Hematopoietic multipotent progenitor cell treated with erythropoietin and hydrocortisone succinate and interleukin-3 and kit ligand, for 4 days (in vitro differentiated cells): ENCODE data around the gene TPK1.
"Not testable (repeated sequence)": the region's sequence is repeated elsewhere in the genome, so short reads cannot be mapped to it uniquely, and the experiment has no call there.

Experiments used
- DNase-seq: peaks from one replicate; pipeline ENCODE4 v3.0.0-alpha.2; 2015

TPK1 gene

DNA sequence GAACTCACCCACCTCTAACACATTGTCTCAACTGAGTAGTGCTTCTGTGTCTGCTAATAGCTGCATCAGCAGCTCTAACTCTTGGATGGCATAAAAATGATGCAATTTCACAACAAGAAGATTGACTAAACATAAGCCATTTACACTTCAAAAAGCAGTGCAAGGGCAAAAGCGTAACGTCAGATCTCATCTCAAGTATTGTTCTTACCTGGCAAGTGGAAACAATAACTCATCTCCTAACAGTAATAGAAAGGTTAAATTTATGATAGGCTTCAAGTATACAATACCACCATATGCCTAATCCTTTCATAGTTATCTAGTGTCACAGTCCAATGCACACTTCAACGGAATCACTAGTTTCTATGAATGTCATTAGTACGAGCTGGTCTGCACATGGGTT, 14.8 kb downstream of the TPK1 start:
- DNase-seq, result no peak

DNA sequence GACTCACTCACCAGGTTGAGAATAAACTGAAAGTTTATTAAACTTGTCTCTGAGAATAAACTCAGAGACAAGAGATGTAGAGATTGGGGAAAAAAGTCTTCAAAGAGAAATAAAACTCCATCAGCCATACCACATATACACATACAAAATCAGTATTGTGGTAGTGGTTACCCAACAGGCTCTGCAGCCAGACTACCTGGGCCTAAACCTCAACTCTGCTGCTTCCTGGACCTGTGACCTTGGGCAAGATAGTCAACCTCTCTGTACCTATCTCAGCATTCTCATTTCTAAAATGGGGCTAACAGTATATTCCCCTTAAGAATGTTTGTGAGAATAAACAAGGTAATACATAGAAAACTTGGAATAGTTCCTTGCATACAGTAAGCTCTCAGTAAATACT, 15.3 kb downstream of the TPK1 start:
- no peak for DNase-seq

DNA sequence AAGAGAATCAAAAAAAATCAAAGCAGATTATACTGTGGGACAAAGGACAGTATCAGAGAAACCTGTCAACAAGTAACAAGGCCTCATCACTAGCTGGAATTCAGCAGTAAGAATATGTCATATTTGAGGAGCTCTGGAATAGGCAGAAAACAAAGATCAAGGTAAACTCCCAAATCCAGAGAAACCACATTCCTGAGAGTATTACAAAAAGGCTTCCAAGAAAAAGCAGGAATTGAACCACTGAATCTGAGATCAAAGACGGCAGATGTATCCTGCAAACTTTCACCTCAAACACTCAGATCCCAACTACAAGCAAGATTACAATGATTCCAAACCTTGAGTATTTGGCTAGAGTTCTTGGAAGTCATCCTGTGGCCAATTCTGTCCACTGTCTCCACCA, 16.3 kb downstream of the TPK1 start:
- DNase-seq, result no peak

DNA sequence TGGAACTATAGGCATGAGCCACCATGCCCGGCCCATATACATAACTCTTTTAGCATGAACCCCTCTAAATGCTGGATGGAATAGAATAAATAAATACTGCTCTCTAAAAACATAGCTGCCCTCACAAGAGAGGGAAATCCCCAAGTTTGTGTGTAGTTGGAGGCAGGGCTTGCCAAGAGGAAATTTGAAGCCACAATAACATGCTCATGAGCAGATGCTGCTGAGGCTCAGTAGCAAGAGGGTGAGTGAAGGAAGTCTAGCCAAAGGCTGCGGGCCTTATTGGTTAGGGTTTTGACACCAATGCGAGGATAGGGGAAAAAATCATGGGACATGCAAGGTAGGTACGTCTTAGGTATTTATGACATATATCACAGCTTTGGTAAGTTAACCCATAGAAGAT, 17.3 kb downstream of the TPK1 start:
- peak; percentile 32 for DNase-seq

DNA sequence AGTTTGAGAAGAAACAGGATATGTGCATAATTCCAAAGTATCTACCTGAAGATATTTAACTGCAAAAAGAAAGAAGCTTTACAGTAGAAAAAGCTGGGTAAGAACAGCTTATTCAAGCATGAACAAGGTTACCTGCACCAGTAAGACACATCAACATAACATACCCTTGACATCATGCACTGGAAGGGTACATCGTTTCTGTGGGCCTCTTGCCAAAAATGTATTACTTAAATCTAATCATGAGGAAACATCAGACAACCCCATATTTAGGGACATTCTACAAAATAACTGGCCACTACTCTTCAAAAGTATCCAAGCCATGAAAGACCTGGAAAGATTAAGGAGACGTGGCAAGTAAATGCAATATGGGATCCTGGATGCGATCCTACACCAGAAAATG, 18.9 kb downstream of the TPK1 start:
- DNase-seq, result no peak

DNA sequence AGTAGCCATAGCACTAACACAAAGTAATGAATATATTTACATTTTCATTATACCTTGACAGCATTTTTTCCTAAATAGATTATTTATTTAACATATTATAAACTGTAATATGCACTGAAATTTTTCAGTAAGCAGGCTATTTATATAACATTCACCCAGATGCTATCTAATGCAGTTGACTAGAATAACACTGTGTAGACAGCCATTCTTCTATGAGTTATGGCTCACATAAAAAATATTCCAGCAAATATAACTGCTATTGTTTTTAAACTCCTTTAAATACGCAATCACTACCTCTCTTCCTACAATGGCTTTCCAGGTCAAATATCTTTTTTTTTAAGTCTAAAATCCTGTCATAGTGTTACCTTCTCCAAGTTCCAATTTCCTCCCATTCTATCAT, 21.6 kb downstream of the TPK1 start:
- DNase-seq, result no peak

DNA sequence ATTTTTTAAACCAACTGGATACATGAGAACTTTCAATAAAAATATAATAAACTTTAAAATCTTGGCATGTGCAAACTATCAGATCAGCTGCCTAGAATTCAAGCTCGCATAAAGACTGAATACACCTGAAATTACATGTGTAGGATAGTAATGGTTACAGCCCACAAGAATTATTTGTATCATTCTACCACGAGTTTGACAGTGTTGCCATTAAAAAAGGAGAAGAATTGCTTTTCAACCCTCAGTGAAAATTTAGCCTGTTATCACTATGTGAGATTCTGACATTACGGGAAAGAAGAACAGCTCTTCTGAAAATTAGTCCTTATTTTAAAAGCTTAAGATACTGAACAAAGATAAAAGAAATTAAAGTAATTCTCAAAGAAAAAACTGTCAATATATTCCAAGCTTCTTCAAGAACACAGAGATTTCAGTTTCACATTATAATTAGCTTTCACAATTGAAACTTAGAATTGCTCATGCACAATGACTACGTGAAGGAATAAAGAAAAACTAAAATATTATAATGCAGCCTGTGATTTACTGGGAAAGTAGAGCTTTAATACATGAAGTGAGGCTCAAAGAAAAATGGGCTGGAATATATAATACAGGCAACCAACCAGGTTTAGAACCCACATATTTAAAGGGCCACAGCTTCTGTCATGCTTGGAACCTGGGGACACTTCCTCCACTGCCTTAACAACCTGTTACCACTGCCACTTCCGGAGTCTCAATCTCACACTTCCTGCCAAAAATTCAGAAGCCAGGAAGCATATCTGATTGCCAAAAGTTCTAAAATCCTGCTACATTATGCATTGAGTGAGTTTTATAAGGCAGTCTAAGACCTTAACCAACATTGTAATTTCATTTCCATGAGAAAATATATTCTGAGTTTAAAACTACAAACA, 23.2 kb downstream of the TPK1 start:
- DNase-seq, result peak; percentile 51

DNA sequence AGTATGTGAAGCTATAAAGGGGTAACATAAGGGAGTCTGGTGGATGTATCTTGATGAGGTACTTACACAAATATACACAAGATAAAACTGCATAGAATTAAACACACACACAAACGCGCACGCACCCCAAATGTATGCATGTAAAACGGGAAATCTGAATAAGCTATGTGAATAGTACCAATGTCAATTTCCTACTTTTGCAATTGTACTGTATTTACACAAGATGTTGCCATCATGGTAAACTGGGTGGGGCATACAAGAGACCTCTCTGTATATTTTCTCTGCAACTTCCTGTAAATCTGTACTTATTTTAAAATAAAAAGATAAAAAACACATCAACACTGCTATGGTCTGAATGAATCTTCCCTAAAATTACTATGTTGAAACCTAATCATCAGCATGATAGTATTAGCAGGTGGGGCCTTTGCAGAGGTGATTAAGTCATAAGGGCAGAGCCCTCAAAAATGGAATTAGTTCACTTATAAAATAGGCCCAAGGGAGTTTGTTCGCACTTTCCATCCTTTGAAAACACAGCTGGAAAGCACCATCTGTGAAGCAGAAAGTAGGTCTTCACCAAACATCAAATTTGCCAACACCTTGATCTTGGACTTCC, 30.1 kb downstream of the TPK1 start:
- DNase-seq, result no peak

DNA sequence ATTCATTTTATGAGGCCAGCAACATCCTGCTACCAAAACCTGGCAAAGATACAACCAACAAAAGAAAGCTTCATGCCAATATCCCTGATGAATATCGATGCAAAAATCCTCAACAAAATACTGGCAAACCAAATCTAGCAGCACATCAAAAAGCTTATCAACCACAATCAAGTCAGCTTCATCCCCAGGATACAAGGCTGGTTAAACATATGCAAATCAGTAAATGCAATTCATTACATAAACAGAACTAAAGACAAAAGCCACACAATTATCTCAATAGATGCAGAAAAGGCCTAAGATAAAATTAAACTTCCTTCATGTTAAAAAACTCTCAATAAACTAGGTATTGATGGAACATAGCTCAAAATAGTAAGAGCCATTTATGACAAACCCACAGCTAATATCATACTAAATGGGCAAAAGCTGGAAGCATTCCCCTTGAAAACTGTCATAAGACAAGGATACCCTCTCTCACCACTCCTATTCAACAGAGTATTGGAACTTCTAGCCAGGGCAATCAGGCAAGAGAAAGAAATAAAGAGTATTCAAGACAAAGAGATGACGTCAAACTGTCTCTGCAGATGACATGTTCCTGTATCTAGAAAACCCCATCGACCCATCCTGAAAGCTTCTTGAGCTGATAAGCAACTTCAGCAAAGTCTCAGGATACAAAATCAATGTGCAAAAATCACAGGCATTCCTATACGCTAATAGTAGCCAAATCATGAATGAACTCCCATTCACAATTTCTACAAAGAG, 35.0 kb downstream of the TPK1 start:
- DNase-seq, result not testable (repeated sequence)

DNA sequence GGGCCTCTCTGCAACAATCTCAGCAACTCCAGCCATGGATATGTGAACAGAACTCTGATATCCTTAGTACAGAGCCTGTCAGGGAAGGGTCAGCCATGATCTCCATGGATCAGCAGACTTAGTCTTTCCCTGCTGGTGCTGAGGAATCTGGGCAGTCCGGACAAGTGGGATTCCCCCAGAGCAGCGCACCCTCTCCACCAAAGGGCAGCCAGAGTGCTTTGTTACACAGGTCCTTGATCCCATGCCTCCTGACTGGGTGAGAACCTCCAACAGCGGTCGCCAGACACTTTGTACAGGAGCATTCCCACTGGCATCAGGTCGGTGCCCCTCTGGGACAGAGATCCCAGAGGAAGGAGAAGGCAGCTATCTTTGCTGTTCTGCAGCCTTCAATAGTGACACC, 38.9 kb downstream of the TPK1 start:
- DNase-seq, result no peak

DNA sequence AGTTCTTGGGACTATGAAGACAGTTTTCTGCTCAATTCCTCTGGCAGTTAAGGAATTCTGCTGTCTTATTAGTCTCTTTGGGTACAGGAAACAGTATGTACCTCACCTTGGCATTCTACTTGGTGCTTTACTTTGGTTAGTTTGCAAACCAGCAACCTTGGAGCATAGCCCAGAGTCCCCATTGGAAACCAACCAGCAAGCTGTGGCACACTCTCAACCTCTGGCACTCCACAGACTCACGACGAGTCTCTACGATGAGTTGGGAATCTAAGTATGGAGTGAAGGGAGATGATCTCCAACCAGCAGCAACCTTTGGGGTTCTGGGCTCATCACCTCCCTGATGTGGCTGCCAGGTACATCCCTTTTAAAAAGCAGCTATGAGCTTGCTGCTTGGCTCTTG, 43.8 kb downstream of the TPK1 start:
- no peak for DNase-seq

DNA sequence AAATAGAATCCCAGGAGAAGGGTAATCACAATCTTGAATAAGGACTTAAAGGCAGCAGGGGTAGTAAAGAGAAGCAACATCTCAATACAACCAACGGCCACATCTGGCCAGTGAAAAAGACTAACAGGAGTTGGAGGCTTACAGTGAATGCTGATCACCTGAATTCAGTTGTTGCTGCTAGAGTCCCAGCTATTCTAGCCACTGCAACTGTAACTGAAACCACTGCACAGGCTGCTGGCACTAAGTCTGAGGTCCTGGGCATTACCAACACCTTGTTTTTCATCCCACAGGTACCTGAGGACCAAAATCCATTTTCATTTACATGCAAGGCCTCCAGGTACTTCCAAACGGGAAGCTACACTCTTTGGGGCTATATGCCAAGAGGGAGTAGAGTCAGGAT, 44.4 kb downstream of the TPK1 start:
- DNase-seq, result no peak

DNA sequence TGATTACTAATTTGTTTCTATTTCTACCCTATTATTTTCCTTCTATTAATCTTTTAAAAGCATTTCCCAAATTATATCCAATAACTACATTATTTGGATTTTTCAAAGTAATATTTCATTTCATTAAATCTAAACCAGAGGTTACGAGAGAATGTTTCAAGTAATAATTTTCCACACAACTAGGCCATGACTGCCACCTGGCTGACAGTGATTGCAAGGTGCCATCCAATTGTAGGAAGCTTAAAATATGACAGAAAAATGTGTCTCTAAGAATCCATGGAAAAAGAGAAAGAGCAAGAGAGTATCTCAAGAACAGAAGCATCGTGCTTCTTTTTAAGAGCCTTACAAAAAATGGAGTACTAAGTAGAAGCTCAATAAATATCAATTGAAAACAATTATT, 48.7 kb downstream of the TPK1 start:
- DNase-seq, result peak; percentile 20

DNA sequence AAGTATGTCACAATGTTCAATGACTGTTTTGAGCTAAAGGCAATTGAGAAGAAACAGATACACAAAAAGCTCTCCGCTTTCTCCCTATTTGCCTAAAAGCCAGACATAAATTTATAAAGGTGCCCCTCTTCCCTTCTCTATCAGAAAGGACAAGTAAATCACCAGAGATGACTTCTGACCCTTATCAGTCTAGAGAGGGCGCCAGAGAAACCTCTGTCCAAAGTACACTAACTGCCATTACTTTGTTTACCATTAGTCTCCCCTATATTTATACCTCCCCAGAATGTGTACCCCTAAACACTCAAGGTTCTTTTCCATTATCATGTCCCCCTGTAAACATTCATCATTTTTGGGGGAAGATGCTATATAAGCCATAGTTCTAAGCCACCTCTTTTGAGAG, 49.3 kb downstream of the TPK1 start:
- peak; percentile 42 for DNase-seq

DNA sequence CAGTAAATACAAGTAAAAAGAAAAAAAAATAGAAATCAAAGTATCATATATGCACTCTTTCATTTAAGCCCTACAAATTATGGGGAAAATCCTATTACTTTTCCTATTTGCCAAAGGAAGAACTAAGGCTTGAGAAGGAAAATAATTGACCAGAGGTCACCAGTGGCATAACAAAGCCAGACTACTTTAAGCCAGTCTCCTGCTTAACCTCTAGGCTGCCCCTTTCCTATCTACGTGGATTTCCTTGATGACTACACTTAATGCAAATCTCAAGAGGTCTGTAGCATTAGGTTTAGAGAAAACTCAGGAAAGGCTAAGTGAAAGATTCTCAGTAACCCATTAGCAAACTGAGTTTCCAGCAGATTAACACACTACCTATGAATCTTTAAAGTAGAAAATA, 49.8 kb downstream of the TPK1 start:
- DNase-seq, result no peak

DNA sequence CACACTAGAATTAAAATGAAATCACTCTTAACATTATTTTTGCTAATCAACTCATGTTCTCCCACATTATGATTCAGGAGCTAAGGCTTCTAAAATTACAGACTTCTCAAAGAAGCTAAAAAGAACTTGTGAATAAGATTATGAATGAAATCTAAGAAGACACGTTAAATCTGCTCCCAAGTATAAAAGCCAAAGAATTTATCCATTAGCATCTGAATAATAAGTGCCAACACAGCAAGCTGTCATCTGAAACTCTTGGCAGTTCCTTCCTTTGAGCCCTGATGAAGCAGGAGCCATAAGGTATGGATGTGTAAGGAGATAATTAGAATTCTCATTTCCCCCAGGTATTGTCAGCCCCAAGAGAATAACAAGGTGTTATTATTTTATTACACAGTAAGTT, 50.3 kb downstream of the TPK1 start:
- DNase-seq, result no peak

DNA sequence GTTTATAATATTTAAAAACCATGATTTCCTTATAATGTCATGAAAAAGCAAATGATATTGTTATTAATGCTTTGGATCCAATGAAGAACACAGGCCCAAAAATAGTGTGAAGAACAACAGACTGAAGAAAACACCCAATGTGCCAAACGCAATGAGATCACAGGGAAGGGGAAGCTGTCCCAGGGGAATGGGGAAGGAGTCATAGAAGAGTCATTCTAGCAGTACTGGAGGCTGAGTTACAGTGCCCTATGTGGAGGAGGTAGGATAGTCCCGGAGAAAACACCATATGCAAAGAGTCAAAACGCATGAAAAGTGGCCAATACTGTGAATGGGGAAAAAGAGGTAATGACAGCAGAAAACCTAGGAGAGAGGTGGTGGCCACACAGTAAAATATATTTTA, 50.9 kb downstream of the TPK1 start:
- no peak for DNase-seq

DNA sequence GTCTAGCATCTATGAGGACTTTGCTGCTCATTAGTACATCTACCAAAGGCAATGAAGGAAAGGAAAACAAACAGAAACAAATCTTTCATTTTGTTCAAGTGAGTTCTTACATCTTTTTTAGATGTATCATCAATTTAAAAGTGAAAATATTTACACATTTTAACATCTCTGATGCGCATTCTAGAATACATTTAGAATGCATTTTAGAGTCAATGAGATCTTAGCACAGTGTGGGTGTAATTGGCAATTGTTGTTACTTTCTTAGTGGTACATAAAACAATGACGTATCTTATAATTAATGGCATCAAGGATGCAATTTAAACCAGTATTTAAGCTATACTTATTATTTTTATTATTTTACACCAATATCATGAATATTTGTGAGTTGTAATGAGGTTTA, 51.4 kb downstream of the TPK1 start:
- no peak for DNase-seq

DNA sequence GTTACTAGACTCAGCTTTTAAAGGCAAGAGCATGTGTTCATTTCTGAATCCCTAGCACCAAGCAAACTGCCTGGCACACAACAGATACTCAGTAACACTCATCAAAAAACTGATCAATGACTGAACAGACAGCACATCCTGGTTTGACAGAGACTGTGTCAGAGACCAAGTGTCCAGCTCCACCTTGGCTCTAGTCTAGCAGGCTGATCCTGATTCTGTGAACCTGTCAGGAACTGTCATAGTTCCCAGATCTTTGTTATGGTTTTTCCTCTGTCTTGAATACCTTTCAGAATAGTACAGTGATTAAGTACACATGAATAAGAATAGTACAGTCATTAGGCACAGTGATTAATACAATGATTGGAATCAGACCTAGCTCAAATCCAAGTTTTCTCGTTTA, 53.0 kb downstream of the TPK1 start:
- no peak for DNase-seq

DNA sequence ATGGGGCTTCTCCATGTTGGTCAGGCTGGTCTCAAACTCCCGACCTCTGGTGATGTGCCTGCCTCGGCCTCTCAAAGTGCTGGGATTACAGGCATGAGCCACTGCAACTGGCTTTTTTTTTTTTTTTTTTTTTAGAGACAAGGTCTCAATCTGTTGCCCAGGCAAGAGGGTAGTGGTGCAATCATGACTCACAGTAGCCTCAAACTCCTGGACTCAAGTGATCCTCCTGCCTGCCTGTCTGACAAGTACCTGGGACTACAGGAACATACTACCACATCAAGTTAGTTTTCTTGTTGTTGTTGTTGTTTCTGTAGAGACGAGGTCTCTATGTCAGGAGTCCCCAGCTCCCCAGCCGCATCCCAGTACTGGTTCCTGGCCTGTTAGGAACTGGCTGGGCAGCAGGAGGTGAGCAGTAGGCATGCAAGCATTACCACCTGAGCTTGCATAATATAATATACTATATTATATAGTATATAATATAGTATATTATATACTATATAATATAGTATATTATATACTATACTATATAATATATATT, 55.7 kb downstream of the TPK1 start:
- DNase-seq, result no peak

DNA sequence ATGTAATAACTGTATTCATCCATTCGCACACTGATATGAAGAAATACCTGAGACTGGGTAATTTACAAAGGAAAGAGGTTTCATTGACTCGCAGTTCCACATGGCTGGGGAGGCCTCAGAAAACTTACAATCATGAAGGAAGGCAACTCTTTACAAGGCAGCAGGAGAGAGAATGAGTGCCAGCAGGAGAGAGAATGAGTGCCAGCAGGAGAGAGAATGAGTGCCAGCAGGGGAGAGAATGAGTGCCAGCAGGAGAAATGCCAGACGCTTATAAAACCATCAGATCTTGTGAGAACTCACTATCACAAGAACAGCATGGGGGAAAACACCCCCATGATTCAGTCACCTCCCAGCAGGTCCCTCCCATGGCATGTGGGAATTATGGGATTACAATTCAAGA, 58.0 kb downstream of the TPK1 start:
- DNase-seq, result not testable (repeated sequence)

DNA sequence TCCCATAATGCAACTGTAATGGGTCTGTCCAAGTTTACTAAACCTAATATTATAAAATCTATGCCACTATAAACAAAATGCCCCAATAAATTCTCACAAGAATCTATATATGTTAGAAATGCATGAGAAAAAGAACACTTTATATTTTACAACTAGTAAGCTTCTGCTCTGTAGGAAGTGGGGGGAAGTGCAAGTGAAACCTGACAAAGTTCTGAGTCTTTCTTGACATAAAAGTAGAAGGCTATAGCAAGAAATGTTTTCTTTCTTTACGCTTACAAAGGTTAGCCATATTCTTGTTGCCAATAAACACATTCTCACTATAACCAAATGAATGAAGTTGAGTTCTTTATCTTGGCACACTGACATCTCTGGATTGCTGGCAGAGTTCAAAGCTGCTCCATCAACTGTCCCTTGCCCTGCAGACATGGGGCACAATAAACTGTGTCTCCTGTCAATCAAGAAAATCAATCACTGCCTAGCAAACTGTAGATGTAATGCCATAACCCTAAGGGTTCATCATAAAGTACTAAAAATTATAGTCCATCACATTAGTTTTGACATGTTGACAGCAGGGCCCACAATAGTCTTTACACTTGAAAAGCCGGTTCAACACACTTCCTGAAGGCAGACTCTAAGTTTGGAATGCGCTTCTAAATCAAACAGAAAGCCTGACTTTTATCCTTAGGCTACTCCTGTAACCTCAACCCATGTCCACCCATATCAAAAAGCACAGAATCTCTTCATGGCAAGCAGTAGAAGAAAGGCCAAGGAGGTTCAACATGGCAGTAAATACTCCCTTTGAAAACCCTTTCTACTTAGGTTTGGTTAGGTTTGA, 58.6 kb downstream of the TPK1 start:
- no peak for DNase-seq

DNA sequence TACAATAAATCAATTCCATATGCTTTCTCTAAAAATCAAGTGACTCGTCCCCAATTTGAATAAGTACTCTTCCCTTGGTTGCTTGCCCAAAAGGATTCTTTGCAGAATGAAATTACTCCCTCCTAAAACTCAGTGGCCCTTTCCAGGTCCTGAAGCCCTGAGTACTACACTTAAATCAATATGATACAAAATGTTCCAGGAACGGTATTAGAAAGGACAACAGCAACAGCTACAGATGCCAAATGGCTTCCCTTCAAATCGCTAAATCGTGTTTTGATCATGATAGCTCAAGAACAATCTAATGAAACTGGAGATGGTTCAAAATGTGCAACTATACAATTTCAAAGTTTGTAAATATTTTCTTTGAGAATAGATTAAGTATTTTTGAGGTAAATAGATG, 59.4 kb downstream of the TPK1 start:
- DNase-seq, result no peak
